Large intestine (tissue), 3 donors: ENCODE measurements around the gene STYXL2. TPM values are rescaled to one million over a fixed set of nuclear protein-coding genes. Genes with fewer than 3 reads are reported as not detected.

Experiments used
- DNase-seq, 2 donors: peaks; one replicate each; pipeline versions ENCODE4 v3.0.0 to v3.0.0-alpha.2; 2013
- H3K27ac ChIP-seq: one replicate; pipeline ENCODE4 v1.5.1; 2013; ENCODE audit warnings: low read length
- H3K27me3 ChIP-seq: 2 replicates; pipeline ENCODE4 v1.6.1; 2013; ENCODE audit warnings: low read length; ENCODE audit not compliant: control insufficient read depth, insufficient read depth
- H3K36me3 ChIP-seq: 2 replicates; pipeline ENCODE4 v1.6.1; 2013; ENCODE audit warnings: low read length; ENCODE audit not compliant: control insufficient read depth, insufficient read depth
- H3K4me1 ChIP-seq: one replicate; pipeline ENCODE4 v1.6.1; 2013; ENCODE audit warnings: low read length; ENCODE audit not compliant: control insufficient read depth, insufficient read depth
- H3K4me3 ChIP-seq: one replicate; pipeline ENCODE4 v1.5.1; 2013; ENCODE audit warnings: low read length
- H3K9me3 ChIP-seq: one replicate; pipeline ENCODE4 v1.6.1; 2013; ENCODE audit warnings: mild to moderate bottlenecking, low read depth, low read length, moderate library complexity; ENCODE audit not compliant: control insufficient read depth
- WGBS: methylation state at CpG from one replicate; pipeline ENCODE4 v1.1.5; 2013; ENCODE audit warnings: low lambda C conversion rate; ENCODE audit not compliant: insufficient coverage; 5-methylcytosine and 5-hydroxymethylcytosine counted together
- polyA plus RNA-seq: library from polyadenylated mRNA; unstranded; fragments of 120-200 nt; gene quantifications from one replicate; pipeline ENCODE4 v1.2.1, GENCODE V29; 2013

Gene STYXL2
- polyA plus RNA-seq, 1 donor: 0.40 TPM

GRCh38 chr1:167128261-167129227 lies 34.7 kb downstream of the STYXL2 start:
- H3K4me3 ChIP-seq: no peak overlapping the region
- no peaks in the 10 kb centered on the region for H3K4me1 ChIP-seq
- H3K27me3 ChIP-seq: no peaks in the 10 kb centered on the region
- no peak overlapping the region for H3K27ac ChIP-seq
- DNase-seq: no peak
- WGBS: 88% methylated on average over 4 of the region's 17 CpGs
- no peaks in the 10 kb centered on the region for H3K36me3 ChIP-seq
- H3K9me3 ChIP-seq: no peaks in the 10 kb centered on the region

GRCh38 chr1:167130829-167131510 lies 37.1 kb downstream of the STYXL2 start:
- H3K27me3 ChIP-seq: no peaks in the 10 kb centered on the region
- no peaks in the 10 kb centered on the region for H3K36me3 ChIP-seq
- no peak for DNase-seq
- no CpG with 5 or more reads among the region's 4 CpGs for WGBS
- H3K27ac ChIP-seq: no peak overlapping the region
- no peaks in the 10 kb centered on the region for H3K4me1 ChIP-seq
- no peaks in the 10 kb centered on the region for H3K9me3 ChIP-seq
- H3K4me3 ChIP-seq: no peak overlapping the region

- H3K27ac ChIP-seq: no peak overlapping the region
- 80% methylated on average over 1 of the region's 8 CpGs for WGBS
- H3K27me3 ChIP-seq: no peaks in the 10 kb centered on the region
- no peaks in the 10 kb centered on the region for H3K9me3 ChIP-seq
- H3K4me1 ChIP-seq: no peaks in the 10 kb centered on the region
- peak in 1 of 2 donors; percentile 28 for DNase-seq
- H3K4me3 ChIP-seq: no peak overlapping the region
- no peaks in the 10 kb centered on the region for H3K36me3 ChIP-seq
Measured at GRCh38 chr1:167132301-167133010, 38.6 kb downstream of the STYXL2 start.

GRCh38 chr1:167135281-167135840 lies 41.5 kb downstream of the STYXL2 start:
- 82% methylated on average over 2 of the region's 4 CpGs for WGBS
- no peak overlapping the region for H3K4me3 ChIP-seq
- no peaks in the 10 kb centered on the region for H3K27me3 ChIP-seq
- no peaks in the 10 kb centered on the region for H3K4me1 ChIP-seq
- no peaks in the 10 kb centered on the region for H3K9me3 ChIP-seq
- H3K36me3 ChIP-seq: no peaks in the 10 kb centered on the region
- H3K27ac ChIP-seq: no peak overlapping the region
- DNase-seq: no peak

GRCh38 chr1:167136191-167136614 lies 42.3 kb downstream of the STYXL2 start:
- DNase-seq: peak in 1 of 2 donors; percentile 10
- WGBS: no CpG with 5 or more reads among the region's 2 CpGs

GRCh38 chr1:167136806-167137205 lies 42.9 kb downstream of the STYXL2 start:
- Histone ChIP-seq H3K36me3 (no peaks in the 10 kb centered on the region), H3K9me3 (no peaks in the 10 kb centered on the region), H3K27me3 (no peaks in the 10 kb centered on the region), H3K4me3 (no peak overlapping the region), H3K27ac (no peak overlapping the region), H3K4me1 (no peaks in the 10 kb centered on the region)
- no peak for DNase-seq
- no CpG with 5 or more reads among the region's 2 CpGs for WGBS

More at GRCh38 chr1:167136191-167136614, 42.3 kb downstream of the STYXL2 start:
- Histone ChIP-seq H3K36me3 (no peaks in the 10 kb centered on the region), H3K9me3 (no peaks in the 10 kb centered on the region), H3K4me3 (no peak overlapping the region), H3K27me3 (no peaks in the 10 kb centered on the region), H3K27ac (no peak overlapping the region), H3K4me1 (no peaks in the 10 kb centered on the region)

GRCh38 chr1:167137332-167137781 lies 43.5 kb downstream of the STYXL2 start:
- H3K9me3 ChIP-seq: no peaks in the 10 kb centered on the region
- H3K4me3 ChIP-seq: no peak overlapping the region
- no peak overlapping the region for H3K27ac ChIP-seq
- H3K4me1 ChIP-seq: no peaks in the 10 kb centered on the region
- no peaks in the 10 kb centered on the region for H3K27me3 ChIP-seq
- no CpG with 5 or more reads among the region's 6 CpGs for WGBS
- no peak for DNase-seq
- no peaks in the 10 kb centered on the region for H3K36me3 ChIP-seq

GRCh38 chr1:167137793-167138510 lies 44.1 kb downstream of the STYXL2 start:
- H3K27me3 ChIP-seq: no peaks in the 10 kb centered on the region
- no peaks in the 10 kb centered on the region for H3K4me1 ChIP-seq
- H3K4me3 ChIP-seq: no peak overlapping the region
- no peaks in the 10 kb centered on the region for H3K36me3 ChIP-seq
- WGBS: no CpG with 5 or more reads among the region's 3 CpGs
- no peak overlapping the region for H3K27ac ChIP-seq
- no peaks in the 10 kb centered on the region for H3K9me3 ChIP-seq
- no peak for DNase-seq

GRCh38 chr1:167138703-167139102 lies 44.8 kb downstream of the STYXL2 start:
- Histone ChIP-seq H3K36me3 (no peaks in the 10 kb centered on the region), H3K27ac (no peak overlapping the region), H3K4me1 (no peaks in the 10 kb centered on the region), H3K4me3 (no peak overlapping the region), H3K27me3 (no peaks in the 10 kb centered on the region), H3K9me3 (no peaks in the 10 kb centered on the region)
- DNase-seq: no peak
- no CpG with 5 or more reads among the region's 1 CpG for WGBS
